ENCODE results near the gene LAMA2. TPM values are rescaled to one million over a fixed set of nuclear protein-coding genes. Genes with fewer than 3 reads are reported as not detected.

LAMA2 gene
- total and polyA plus RNA-seq, 2 of the 8 experiments (the other 6 are each of a cell fraction or from before 2014, with no cell fraction given) = 1.3 to 3.8 TPM

DNA sequence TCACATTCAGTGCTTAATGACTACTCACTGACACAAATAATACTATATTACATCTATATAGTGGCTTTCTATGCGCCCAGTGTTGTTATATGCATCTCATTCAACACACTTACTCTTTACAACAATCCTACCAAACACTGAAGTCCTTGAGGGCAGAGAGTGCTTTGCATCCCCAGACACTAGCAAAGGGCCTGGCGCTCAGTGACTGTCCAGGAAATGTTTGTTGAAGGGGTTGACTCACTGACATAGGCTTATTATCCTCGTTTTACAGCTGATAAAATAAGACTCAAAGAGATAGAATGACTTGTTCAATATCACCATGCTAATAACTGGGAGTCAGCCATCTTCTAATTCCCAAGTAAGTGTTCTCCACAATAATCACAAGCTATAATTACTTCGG is 663.8 kb downstream of the LAMA2 start:
- Histone ChIP-seq H3K9me3 (ENCODE audit: insufficient read depth in 2 of 2, low read depth in 1 of 2, low read length in 1 of 2) (no peaks in the 10 kb centered on the region), H3K79me2 (ENCODE audit: control insufficient read depth in 1 of 2, insufficient read depth in 2 of 2, low read length in 2 of 2) (no peaks in the 10 kb centered on the region), H2BK12ac (ENCODE audit: low read depth, low read length) (no peak overlapping the region), H2BK5ac (ENCODE audit: low read depth, low read length) (no peak overlapping the region), H3K14ac (ENCODE audit: insufficient read length) (no peak overlapping the region), H3K4me1 (replicated peaks in 1 of 4; ENCODE audit: control insufficient read depth in 3 of 4, insufficient read depth in 4 of 4, low read length in 3 of 4) (no peaks in the 10 kb centered on the region), H3K23me2 (ENCODE audit: low read depth, low read length) (no peaks in the 10 kb centered on the region; the same call in 1 of the 2 replicates), H4K5ac (ENCODE audit: insufficient read length, low read depth, low read length) (no peak overlapping the region), H3K79me1 (ENCODE audit: low read depth, low read length) (no peaks in the 10 kb centered on the region), H4K20me1 (replicated peaks in 1 of 2; ENCODE audit: control insufficient read depth in 1 of 2, insufficient read depth in 2 of 2, low read length in 2 of 2) (no peaks in the 10 kb centered on the region), H2BK120ac (replicated peaks; ENCODE audit: low read depth, low read length) (no peak overlapping the region), H3K9ac (replicated peaks in 1 of 4; ENCODE audit: extremely low read depth in 1 of 4, low read depth in 3 of 4, low read length in 3 of 4) (no peak overlapping the region), H3K18ac (ENCODE audit: extremely low read depth, low read length) (no peak overlapping the region), H4K91ac (replicated peaks; ENCODE audit: insufficient read length, low read length) (no peak overlapping the region), H3K4me3 (ENCODE audit: extremely low read depth in 1 of 4, insufficient read depth in 2 of 4, low read depth in 3 of 4, low read length in 4 of 4) (no peak overlapping the region), H3K4me2 (ENCODE audit: insufficient read depth in 1 of 2, low read depth in 2 of 2, low read length in 2 of 2) (no peak overlapping the region), H2BK15ac (ENCODE audit: low read length) (no peak overlapping the region), H3K4ac (replicated peaks; ENCODE audit: insufficient read length, low read depth, low read length) (no peak overlapping the region), H3K27ac (ENCODE audit: low read depth, low read length) (no peak overlapping the region), H2BK20ac (ENCODE audit: low read length) (no peak overlapping the region), H3K56ac (replicated peaks; ENCODE audit: insufficient read length, low read depth, low read length) (no peak overlapping the region), H2AFZ (ENCODE audit: low read length) (no peak overlapping the region), H3K23ac (ENCODE audit: insufficient read length) (peak overlapping the region; percentile 70), H2AK5ac (ENCODE audit: low read depth, low read length) (no peak overlapping the region), H4K8ac (ENCODE audit: extremely low read depth, insufficient read depth, low read length) (no peak overlapping the region), H3K27me3 (replicated peaks in 1 of 4; ENCODE audit: control insufficient read depth in 3 of 4, extremely low read depth in 1 of 4, insufficient read depth in 3 of 4, low read length in 3 of 4) (no peaks in the 10 kb centered on the region), H3K36me3 (ENCODE audit: control insufficient read depth in 2 of 4, insufficient read depth in 4 of 4, low read length in 3 of 4) (no peaks in the 10 kb centered on the region)
- ChIA-PET POLR2A (ENCODE audit: partially characterized antibody) (no interaction called here), CTCF (ENCODE audit: partially characterized antibody) (interaction anchor here (1.0 to 2.2 kb wide), 5 partner anchors 9 to 207 kb away, joined by 3 to 10 read pairs (median 3); no protein-coding TSS in a partner anchor)
- WGBS, 2 experiments (ENCODE audit: extremely low coverage in 1 of 2, insufficient coverage in 1 of 2, insufficient read length in 1 of 2, insufficient replicate concordance in 2 of 2, low coverage in 1 of 2, low lambda C conversion rate in 2 of 2, missing lambda C conversion rate in 1 of 2) = 92% methylated on average over 4 of the region's 4 CpGs; no CpG with 5 or more reads in 1 of the 2 experiments
- FAIRE-seq (no peak), DNase-seq (ENCODE audit: low read depth in 1 of 2, low spot score in 2 of 2) (no peak)
- no peak for TF ChIP-seq YY1 (IDR thresholded peaks at IDR 0.05; ENCODE audit: low read depth, low read length)
- TF ChIP-seq, protein P1, sequence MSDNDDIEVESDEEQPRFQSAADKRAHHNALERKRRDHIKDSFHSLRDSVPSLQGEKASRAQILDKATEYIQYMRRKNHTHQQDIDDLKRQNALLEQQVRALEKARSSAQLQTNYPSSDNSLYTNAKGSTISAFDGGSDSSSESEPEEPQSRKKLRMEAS (IDR thresholded peaks at IDR 0.05) = no peak
- no peak for TF ChIP-seq ASH2L (IDR thresholded peaks at IDR 0.05; ENCODE audit: low read length)
- no peak for TF ChIP-seq BCL11A (IDR thresholded peaks at IDR 0.05; ENCODE audit: low read depth in 2 of 2, low read length in 2 of 2)
- TF ChIP-seq CBX8 (IDR thresholded peaks at IDR 0.05; ENCODE audit: borderline replicate concordance, low read depth, low read length) = no peak
- TF ChIP-seq KDM1A (IDR thresholded peaks at IDR 0.05; ENCODE audit: borderline replicate concordance, low read length) = no peak
- no peak for TF ChIP-seq SP1 (IDR thresholded peaks at IDR 0.05; ENCODE audit: low read depth, low read length)
- no peak for TF ChIP-seq JUND (IDR thresholded peaks at IDR 0.05; ENCODE audit: low read length)
- TF ChIP-seq SIN3A (conservative IDR thresholded peaks at IDR 0.05 in 1 of 2, IDR thresholded peaks at IDR 0.05 in 1 of 2; ENCODE audit: low read depth in 1 of 2, low read length in 2 of 2) = no peak
- TF ChIP-seq SIRT6 (IDR thresholded peaks at IDR 0.05; ENCODE audit: low read length) = no peak
- TF ChIP-seq TBP (IDR thresholded peaks at IDR 0.05; ENCODE audit: low read depth, low read length) = no peak
- no peak for TF ChIP-seq TEAD4 (IDR thresholded peaks at IDR 0.05; ENCODE audit: low read depth, low read length)
- TF ChIP-seq, protein P2, sequence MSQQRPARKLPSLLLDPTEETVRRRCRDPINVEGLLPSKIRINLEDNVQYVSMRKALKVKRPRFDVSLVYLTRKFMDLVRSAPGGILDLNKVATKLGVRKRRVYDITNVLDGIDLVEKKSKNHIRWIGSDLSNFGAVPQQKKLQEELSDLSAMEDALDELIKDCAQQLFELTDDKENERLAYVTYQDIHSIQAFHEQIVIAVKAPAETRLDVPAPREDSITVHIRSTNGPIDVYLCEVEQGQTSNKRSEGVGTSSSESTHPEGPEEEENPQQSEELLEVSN (IDR thresholded peaks at IDR 0.05) = no peak
